DOHH2 (cell line): ENCODE measurements around the gene ETS1.

ENCODE experiments used
- H3F3A ChIP-seq: fragments of 200-600 bp; sonication (generic), shearing (Covaris generic); 2 replicates; pipeline ENCODE4 v1.6.0; 2016; ENCODE audit warnings: antibody characterized with exemption, mild to moderate bottlenecking; ENCODE audit not compliant: control insufficient read depth, insufficient read depth
- H3K27ac ChIP-seq: fragments of 200-600 bp; sonication (generic); 2 replicates; pipeline ENCODE4 v1.5.1; 2014; ENCODE audit warnings: low read depth, mild to moderate bottlenecking, low read length, moderate library complexity
- H3K27me3 ChIP-seq: fragments of 200-600 bp; sonication (generic); 2 replicates; pipeline ENCODE4 v1.6.1; 2014; ENCODE audit warnings: mild to moderate bottlenecking, low read length, mixed read lengths; ENCODE audit not compliant: control insufficient read depth
- H3K36me3 ChIP-seq: fragments of 200-600 bp; sonication (generic); 2 replicates; pipeline ENCODE4 v1.6.1; 2014; ENCODE audit warnings: mild to moderate bottlenecking, low read length, moderate library complexity, mixed read lengths; ENCODE audit not compliant: control insufficient read depth
- H3K4me1 ChIP-seq: fragments of 200-600 bp; sonication (generic); 2 replicates; pipeline ENCODE4 v1.6.1; 2014; ENCODE audit warnings: mild to moderate bottlenecking, low read length, mixed read lengths; ENCODE audit not compliant: control insufficient read depth
- H3K4me2 ChIP-seq: fragments of 200-600 bp; sonication (generic); 2 replicates; pipeline ENCODE4 v1.6.0; 2014; ENCODE audit warnings: mild to moderate bottlenecking, low read length, moderate library complexity
- H3K4me3 ChIP-seq: fragments of 200-600 bp; sonication (generic); 2 replicates; pipeline ENCODE4 v1.5.1; 2014; ENCODE audit warnings: mild to moderate bottlenecking, low read length, mixed read lengths
- H3K79me2 ChIP-seq: fragments of 200-600 bp; sonication (generic); 2 replicates; pipeline ENCODE4 v1.6.1; 2014; ENCODE audit warnings: mild to moderate bottlenecking, low read length, mixed read lengths; ENCODE audit not compliant: control insufficient read depth
- H3K9me2 ChIP-seq: fragments of 200-600 bp; sonication (generic); replicated peaks from 2 replicates; pipeline ENCODE4 v1.6.1; 2014; ENCODE audit warnings: mild to moderate bottlenecking, low read length, mixed read lengths; ENCODE audit not compliant: control insufficient read depth
- H3K9me3 ChIP-seq: fragments of 200-600 bp; sonication (generic); 2 replicates; pipeline ENCODE4 v1.6.1; 2014; ENCODE audit warnings: antibody characterized with exemption, low read length, mixed read lengths; ENCODE audit not compliant: control insufficient read depth, insufficient read depth
- H4K20me1 ChIP-seq: fragments of 200-600 bp; sonication (generic); 2 replicates; pipeline ENCODE4 v1.6.0; 2014; ENCODE audit warnings: low read depth, mild to moderate bottlenecking, antibody characterized with exemption, low read length, moderate library complexity; ENCODE audit not compliant: control insufficient read depth, insufficient read depth
- CTCF ChIP-seq: fragments of 200-600 bp; sonication (generic); IDR thresholded peaks from one replicate; pipeline ENCODE4 v1.5.1; 2014; ENCODE audit warnings: antibody characterized with exemption, mild to moderate bottlenecking, low read depth, low read length; ENCODE audit not compliant: poor library complexity, severe bottlenecking
- EZH2phosphoT487 ChIP-seq: fragments of 200-600 bp; sonication (generic); IDR thresholded peaks from 2 replicates; pipeline ENCODE4 v1.6.1; 2017; ENCODE audit warnings: borderline replicate concordance, mild to moderate bottlenecking, antibody characterized with exemption, low read length, moderate library complexity, mixed read lengths

The ETS1 gene

GRCh38 chr11:128434818-128435217 is 152.5 kb downstream of the ETS1 start:
- Histone ChIP-seq H3F3A (no peaks in the 10 kb centered on the region), H4K20me1 (no peaks in the 10 kb centered on the region), H3K79me2 (no peaks in the 10 kb centered on the region), H3K27ac (no peak overlapping the region), H3K9me3 (no peaks in the 10 kb centered on the region), H3K9me2 (no peaks in the 10 kb centered on the region), H3K27me3 (no peaks in the 10 kb centered on the region), H3K4me1 (peaks cover 4% of the 10 kb centered on the region), H3K4me3 (no peak overlapping the region), H3K4me2 (no peak overlapping the region), H3K36me3 (no peaks in the 10 kb centered on the region)
- TF ChIP-seq CTCF, result no peak
- TF ChIP-seq EZH2phosphoT487, result no peak

- Histone ChIP-seq H3K27ac (no peak overlapping the region), H3K27me3 (no peaks in the 10 kb centered on the region), H3K9me3 (no peaks in the 10 kb centered on the region), H4K20me1 (no peaks in the 10 kb centered on the region), H3K36me3 (no peaks in the 10 kb centered on the region), H3K4me1 (peaks cover 6% of the 10 kb centered on the region), H3K4me2 (no peak overlapping the region), H3K79me2 (no peaks in the 10 kb centered on the region), H3F3A (no peaks in the 10 kb centered on the region), H3K4me3 (no peak overlapping the region), H3K9me2 (no peaks in the 10 kb centered on the region)
- TF ChIP-seq CTCF (no peak), EZH2phosphoT487 (no peak)
Observed at GRCh38 chr11:128434411-128434810, 152.9 kb downstream of the ETS1 start.

- no peak overlapping the region for H3K4me2 ChIP-seq
- H3K4me3 ChIP-seq, result no peak overlapping the region
- H3K27me3 ChIP-seq, result no peaks in the 10 kb centered on the region
- no peaks in the 10 kb centered on the region for H3K9me2 ChIP-seq
- peaks cover 17% of the 10 kb centered on the region for H3K4me1 ChIP-seq
- H3K9me3 ChIP-seq, result no peaks in the 10 kb centered on the region
- H3K27ac ChIP-seq, result no peak overlapping the region
- H3K79me2 ChIP-seq, result no peaks in the 10 kb centered on the region
- H4K20me1 ChIP-seq, result no peaks in the 10 kb centered on the region
- no peaks in the 10 kb centered on the region for H3K36me3 ChIP-seq
- H3F3A ChIP-seq, result no peaks in the 10 kb centered on the region
- no peak for TF ChIP-seq CTCF
- no peak for TF ChIP-seq EZH2phosphoT487
Observed at GRCh38 chr11:128432926-128433325, 154.4 kb downstream of the ETS1 start.

GRCh38 chr11:128431931-128432330 is 155.4 kb downstream of the ETS1 start:
- no peak overlapping the region for H3K4me3 ChIP-seq
- H3K9me3 ChIP-seq, result no peaks in the 10 kb centered on the region
- no peaks in the 10 kb centered on the region for H4K20me1 ChIP-seq
- no peaks in the 10 kb centered on the region for H3K27me3 ChIP-seq
- no peaks in the 10 kb centered on the region for H3K79me2 ChIP-seq
- no peak for TF ChIP-seq CTCF
- no peak for TF ChIP-seq EZH2phosphoT487
- no peak overlapping the region for H3K27ac ChIP-seq
- no peaks in the 10 kb centered on the region for H3K36me3 ChIP-seq
- H3K4me1 ChIP-seq, result peaks cover 13% of the 10 kb centered on the region
- H3K9me2 ChIP-seq, result no peaks in the 10 kb centered on the region
- no peaks in the 10 kb centered on the region for H3F3A ChIP-seq
- no peak overlapping the region for H3K4me2 ChIP-seq
